Right atrium auricular region (tissue), 2 donors: Measurements from ENCODE around the gene WFDC13. TPM values are rescaled to one million over a fixed set of nuclear protein-coding genes. Genes with fewer than 3 reads are reported as not detected.

Experiments
- DNase-seq: peaks from one replicate; pipeline ENCODE4 v3.0.0-alpha.2; 2019; ENCODE audit warnings: low spot score
- H3K27ac ChIP-seq, 2 donors: fragments of 200-600 bp; sonication (generic); 1 replicate in 1 of 2; 2 replicates in 1 of 2; pipeline ENCODE4 v1.5.1; 2016 to 2019
- H3K27me3 ChIP-seq, 2 donors: fragments of 200-600 bp; sonication (generic); one replicate each; pipeline versions ENCODE4 v1.5.1 to v1.6.0; 2017 to 2019
- H3K36me3 ChIP-seq: fragments of 200-600 bp; sonication (generic); one replicate; pipeline ENCODE4 v1.5.1; 2016
- H3K4me1 ChIP-seq, 2 donors: fragments of 200-600 bp; sonication (generic); one replicate each; pipeline versions ENCODE4 v1.5.1 to v1.6.0; 2017 to 2019
- H3K4me3 ChIP-seq, 2 donors: fragments of 200-600 bp; sonication (generic); 1 replicate in 1 of 2; 2 replicates in 1 of 2; pipeline ENCODE4 v1.5.1; 2017 to 2019; ENCODE audit warnings: mild to moderate bottlenecking in 1 of 2, moderate library complexity in 1 of 2
- H3K9me3 ChIP-seq, 2 donors: fragments of 200-600 bp; sonication (generic); one replicate each; pipeline ENCODE4 v1.5.1; 2019
- CTCF ChIP-seq, 2 donors: fragments of 200-600 bp; sonication (generic); IDR thresholded peaks; one replicate each; pipeline ENCODE4 v1.5.1; 2019; ENCODE audit warnings: antibody characterized with exemption in 2 of 2
- total RNA-seq, 2 donors: library from RNA; depleted of rRNA; stranded (reverse); fragments of >200 nt; gene quantifications; one replicate each; pipeline ENCODE4 v1.1.0, GENCODE V29; 2016

WFDC13 gene
- total RNA-seq, 2 donors from 2014 or later, result not detected

- Histone ChIP-seq H3K4me3 (no peak overlapping the region), H3K4me1 (no peaks in the 10 kb centered on the region), H3K36me3 (no peaks in the 10 kb centered on the region), H3K27ac (no peak overlapping the region), H3K9me3 (peaks cover 0 to 12% of the 10 kb centered on the region in 2 donors), H3K27me3 (no peaks in the 10 kb centered on the region)
- no peak for DNase-seq
- TF ChIP-seq CTCF (IDR thresholded peaks at IDR 0.05), result no peak
Observed at GRCh38 chr20:45727044-45727443, 25.2 kb downstream of the WFDC13 start.

- no peak overlapping the region for H3K4me3 ChIP-seq
- H3K9me3 ChIP-seq, result peaks cover 0 to 27% of the 10 kb centered on the region in 2 donors
- DNase-seq, result no peak
- no peak for TF ChIP-seq CTCF (IDR thresholded peaks at IDR 0.05)
- H3K36me3 ChIP-seq, result no peaks in the 10 kb centered on the region
- H3K27me3 ChIP-seq, result no peaks in the 10 kb centered on the region
- H3K4me1 ChIP-seq, result no peaks in the 10 kb centered on the region
- H3K27ac ChIP-seq, result no peak overlapping the region
Observed at GRCh38 chr20:45732199-45732598, 30.4 kb downstream of the WFDC13 start.

GRCh38 chr20:45735552-45735951 lies 33.7 kb downstream of the WFDC13 start:
- H3K27ac ChIP-seq, result no peak overlapping the region
- peaks cover 0 to 27% of the 10 kb centered on the region in 2 donors for H3K9me3 ChIP-seq
- H3K4me1 ChIP-seq, result no peaks in the 10 kb centered on the region
- TF ChIP-seq CTCF (IDR thresholded peaks at IDR 0.05), result no peak
- H3K27me3 ChIP-seq, result no peaks in the 10 kb centered on the region
- DNase-seq, result no peak
- no peak overlapping the region for H3K4me3 ChIP-seq
- no peaks in the 10 kb centered on the region for H3K36me3 ChIP-seq

GRCh38 chr20:45735988-45736387 lies 34.1 kb downstream of the WFDC13 start:
- Histone ChIP-seq H3K4me3 (no peak overlapping the region), H3K27ac (no peak overlapping the region), H3K36me3 (no peaks in the 10 kb centered on the region), H3K27me3 (no peaks in the 10 kb centered on the region), H3K4me1 (no peaks in the 10 kb centered on the region), H3K9me3 (peaks cover 0 to 26% of the 10 kb centered on the region in 2 donors)
- no peak for DNase-seq
- no peak for TF ChIP-seq CTCF (IDR thresholded peaks at IDR 0.05)

- Histone ChIP-seq H3K27ac (no peak overlapping the region), H3K4me3 (no peak overlapping the region), H3K36me3 (no peaks in the 10 kb centered on the region), H3K27me3 (no peaks in the 10 kb centered on the region), H3K9me3 (no peaks in the 10 kb centered on the region), H3K4me1 (no peaks in the 10 kb centered on the region)
- no peak for TF ChIP-seq CTCF (IDR thresholded peaks at IDR 0.05)
- no peak for DNase-seq
Observed at GRCh38 chr20:45742596-45742995, 40.8 kb downstream of the WFDC13 start.

- Histone ChIP-seq H3K4me3 (no peak overlapping the region), H3K27me3 (no peaks in the 10 kb centered on the region), H3K27ac (no peak overlapping the region), H3K36me3 (no peaks in the 10 kb centered on the region), H3K9me3 (no peaks in the 10 kb centered on the region), H3K4me1 (no peaks in the 10 kb centered on the region)
- no peak for DNase-seq
- no peak for TF ChIP-seq CTCF (IDR thresholded peaks at IDR 0.05)
Observed at GRCh38 chr20:45745015-45745414, 43.2 kb downstream of the WFDC13 start.
